B cell (primary cell): Measurements from ENCODE around the gene MBD3L4. TPM values are rescaled to one million over a fixed set of nuclear protein-coding genes. Genes with fewer than 3 reads are reported as not detected.
A peak's percentile ranks its signal among the peaks of the same experiment; 100 is the strongest.

ENCODE experiments used
- ATAC-seq: fragments of 200-7000 bp; cut with Tn5 transposase; one replicate; pipeline ENCODE4 v1.10.0; 2021; ENCODE audit warnings: low read depth, mild to moderate bottlenecking, moderate number of reproducible peaks, moderate library complexity
- CTCF ChIA-PET: fragments of 350-600 bp; sonication (Branson Sonifier 250); formaldehyde crosslinking; loops from one replicate; lab custom pipeline; 2021; ENCODE audit warnings: antibody characterized with exemption, inconsistent platforms; lab: Charles Lee
- POLR2A ChIA-PET: fragments of 350-600 bp; sonication (Branson Sonifier 250); formaldehyde crosslinking; loops from one replicate; lab custom pipeline; 2021; ENCODE audit warnings: antibody characterized with exemption; lab: Charles Lee
- DNase-seq: peaks from one replicate; pipeline ENCODE4 v3.0.0; 2013
- H2AFZ ChIP-seq: 2 replicates; pipeline ENCODE4 v1.6.1; 2012; ENCODE audit warnings: mild to moderate bottlenecking, low read depth, low read length; ENCODE audit not compliant: insufficient read depth, poor library complexity, severe bottlenecking
- H3K27ac ChIP-seq, 2 donors: 1 replicate in 1 of 2; 2 replicates in 1 of 2; pipeline ENCODE4 v1.5.1; 2012 to 2013; ENCODE audit warnings: low read length in 2 of 2, mild to moderate bottlenecking in 2 of 2, moderate library complexity in 1 of 2
- H3K27me3 ChIP-seq, 4 experiments: fragments of 200-600 bp in 1 of 4; sonication (generic) in 1 of 4; replicated peaks in 1 of 4; 1 replicate in 2 of 4; 2 replicates in 2 of 4; pipeline versions ENCODE4 v1.6.1 to v1.7.0; 2013 to 2016; ENCODE audit warnings: low read length in 3 of 4, mild to moderate bottlenecking in 2 of 4, mixed read lengths in 1 of 4, moderate library complexity in 1 of 4; ENCODE audit not compliant: insufficient read depth in 4 of 4, control insufficient read depth in 3 of 4; ENCODE audit errors: control extremely low read depth in 1 of 4
- H3K36me3 ChIP-seq, 2 experiments: replicated peaks in 1 of 2; 1 replicate in 1 of 2; 2 replicates in 1 of 2; pipeline versions ENCODE4 v1.6.1 to v1.7.1; 2013; ENCODE audit warnings: low read length in 1 of 2; ENCODE audit not compliant: insufficient read depth in 2 of 2, control insufficient read depth in 1 of 2; ENCODE audit errors: control extremely low read depth in 1 of 2, extremely low read depth in 1 of 2
- H3K4me1 ChIP-seq, 2 donors: fragments of 200-600 bp in 1 of 2; sonication (generic) in 1 of 2; 1 replicate in 1 of 2; 2 replicates in 1 of 2; pipeline versions ENCODE4 v1.5.1 to v1.6.1; 2013 to 2017; ENCODE audit warnings: low read length in 2 of 2; ENCODE audit not compliant: control insufficient read depth in 2 of 2, insufficient read depth in 2 of 2
- H3K4me2 ChIP-seq: replicated peaks from 2 replicates; pipeline ENCODE3; 2012; ENCODE audit warnings: mild to moderate bottlenecking, low read depth, low read length; ENCODE audit not compliant: poor library complexity, severe bottlenecking
- H3K4me3 ChIP-seq, 5 experiments: fragments of 200-600 bp in 1 of 5; sonication (generic) in 1 of 5; 1 replicate in 3 of 5; 2 replicates in 2 of 5; pipeline versions ENCODE4 v1.5.1 to v1.7.0; 2011 to 2016; ENCODE audit warnings: low read length in 4 of 5, mild to moderate bottlenecking in 4 of 5, low read depth in 2 of 5, control low read depth in 1 of 5, moderate library complexity in 1 of 5; ENCODE audit not compliant: insufficient read depth in 1 of 5; ENCODE audit errors: control extremely low read depth in 1 of 5, extremely low read depth in 1 of 5
- H3K79me2 ChIP-seq: fragments of 200-600 bp; sonication (generic); one replicate; pipeline ENCODE4 v1.6.0; 2016; ENCODE audit warnings: low read length; ENCODE audit not compliant: control insufficient read depth, insufficient read depth
- H3K9ac ChIP-seq: fragments of 200-600 bp; sonication (generic); 2 replicates; pipeline ENCODE4 v1.6.1; 2017; ENCODE audit warnings: mild to moderate bottlenecking, low read length, moderate library complexity
- H3K9me3 ChIP-seq, 3 donors: one replicate each; pipeline versions ENCODE4 v1.6.1 to v1.7.1; 2013; ENCODE audit warnings: low read length in 2 of 3; ENCODE audit not compliant: control insufficient read depth in 2 of 3, insufficient read depth in 1 of 3; ENCODE audit errors: control extremely low read depth in 1 of 3
- H4K20me1 ChIP-seq: 2 replicates; pipeline ENCODE4 v1.6.0; 2012; ENCODE audit warnings: mild to moderate bottlenecking, low read length; ENCODE audit not compliant: insufficient read depth, control insufficient read depth, poor library complexity, severe bottlenecking
- H3K27ac Mint-ChIP-seq: one replicate; pipeline ENCODE4 v1.8.0; 2021; ENCODE audit warnings: mixed read lengths
- H3K27me3 Mint-ChIP-seq: one replicate; pipeline ENCODE4 v1.8.0; 2021; ENCODE audit warnings: mixed read lengths
- H3K4me1 Mint-ChIP-seq: one replicate; pipeline ENCODE4 v1.8.0; 2021; ENCODE audit warnings: mixed read lengths
- H3K4me3 Mint-ChIP-seq: one replicate; pipeline ENCODE4 v1.8.0; 2021; ENCODE audit warnings: mixed read lengths
- H3K9me3 Mint-ChIP-seq: one replicate; pipeline ENCODE4 v1.8.0; 2022; ENCODE audit warnings: mixed read lengths; ENCODE audit not compliant: insufficient read depth
- EZH2 ChIP-seq: IDR thresholded peaks from 2 replicates; pipeline ENCODE4 v1.6.1; 2012; ENCODE audit warnings: borderline replicate concordance, low read depth, mild to moderate bottlenecking, moderate library complexity, low read length; ENCODE audit not compliant: insufficient read depth, poor library complexity, severe bottlenecking
- WGBS: methylation state at CpG from one replicate; pipeline ENCODE4 v1.1.5; 2013; ENCODE audit warnings: missing lambda C conversion rate; ENCODE audit not compliant: insufficient coverage; 5-methylcytosine and 5-hydroxymethylcytosine counted together
- intact Hi-C: fragments of 100-400 bp; cut with micrococcal nuclease; formaldehyde crosslinking; loops from one replicate; pipeline ENCODE4 v1.10.0; 2022
- polyA plus RNA-seq: library from polyadenylated mRNA; depleted of rRNA; stranded (reverse); fragments of >200 nt; gene quantifications from 2 replicates; pipeline ENCODE4 v1.2.3, GENCODE V29; 2012
- total RNA-seq, 2 donors: library from RNA; stranded (reverse); fragments of 120-200 nt in 1 of 2; gene quantifications; 1 replicate in 1 of 2; 2 replicates in 1 of 2; pipeline versions ENCODE4 v1.2.3 to v1.2.4, GENCODE V29; 2013 to 2022
- TF ChIP-seq, protein P1 (sequence below): fragments of 200-600 bp; IDR thresholded peaks from one replicate; pipeline ENCODE4 v1.8.0; 2022; ENCODE audit warnings: antibody characterized with exemption, mild to moderate bottlenecking

MBD3L4 gene
- total and polyA plus RNA-seq, 2 donors (not counting 1 experiment from before 2014, with no cell fraction given): not detected

DNA sequence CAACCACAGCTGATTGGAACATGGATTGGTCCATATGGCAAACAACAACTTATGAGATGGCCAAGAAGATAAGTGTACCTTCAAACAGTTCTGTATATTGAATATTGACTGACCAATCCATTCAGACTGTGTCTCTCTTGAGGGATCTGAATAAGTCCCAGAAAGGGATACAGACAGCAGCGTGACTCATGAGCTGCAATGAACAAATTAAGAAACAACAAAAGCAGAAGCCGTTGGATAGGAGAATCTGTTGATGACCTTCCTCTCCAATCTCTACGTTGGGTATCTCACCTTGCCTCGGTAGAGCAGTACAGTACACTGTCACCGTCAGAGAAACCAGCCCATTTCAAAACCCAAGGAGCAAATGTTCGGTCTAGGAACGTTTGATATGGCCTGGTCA, 40.0 kb downstream of the MBD3L4 start:
- Mint-ChIP-seq H3K27ac (no peak overlapping the region), H3K27me3 (peaks cover 7% of the 10 kb centered on the region), H3K9me3 (peaks cover 6% of the 10 kb centered on the region), H3K4me1 (peaks cover 3% of the 10 kb centered on the region), H3K4me3 (no peak overlapping the region)
- CTCF ChIA-PET: no interaction called here
- POLR2A ChIA-PET: no interaction called here
- H3K4me3 ChIP-seq: no peak overlapping the region
- H3K36me3 ChIP-seq: no peaks in the 10 kb centered on the region
- no peak overlapping the region for H3K27ac ChIP-seq
- H3K79me2 ChIP-seq: no peaks in the 10 kb centered on the region
- no peak overlapping the region for H3K9ac ChIP-seq
- H3K9me3 ChIP-seq: peaks cover 0 to 3% (median 0%) of the 10 kb centered on the region in 3 donors
- ATAC-seq: no peak
- TF ChIP-seq, protein P1, sequence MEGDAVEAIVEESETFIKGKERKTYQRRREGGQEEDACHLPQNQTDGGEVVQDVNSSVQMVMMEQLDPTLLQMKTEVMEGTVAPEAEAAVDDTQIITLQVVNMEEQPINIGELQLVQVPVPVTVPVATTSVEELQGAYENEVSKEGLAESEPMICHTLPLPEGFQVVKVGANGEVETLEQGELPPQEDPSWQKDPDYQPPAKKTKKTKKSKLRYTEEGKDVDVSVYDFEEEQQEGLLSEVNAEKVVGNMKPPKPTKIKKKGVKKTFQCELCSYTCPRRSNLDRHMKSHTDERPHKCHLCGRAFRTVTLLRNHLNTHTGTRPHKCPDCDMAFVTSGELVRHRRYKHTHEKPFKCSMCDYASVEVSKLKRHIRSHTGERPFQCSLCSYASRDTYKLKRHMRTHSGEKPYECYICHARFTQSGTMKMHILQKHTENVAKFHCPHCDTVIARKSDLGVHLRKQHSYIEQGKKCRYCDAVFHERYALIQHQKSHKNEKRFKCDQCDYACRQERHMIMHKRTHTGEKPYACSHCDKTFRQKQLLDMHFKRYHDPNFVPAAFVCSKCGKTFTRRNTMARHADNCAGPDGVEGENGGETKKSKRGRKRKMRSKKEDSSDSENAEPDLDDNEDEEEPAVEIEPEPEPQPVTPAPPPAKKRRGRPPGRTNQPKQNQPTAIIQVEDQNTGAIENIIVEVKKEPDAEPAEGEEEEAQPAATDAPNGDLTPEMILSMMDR: no peak
- no peak for TF ChIP-seq EZH2
- H3K4me2 ChIP-seq: no peak overlapping the region
- no peak overlapping the region for H2AFZ ChIP-seq
- DNase-seq: no peak
- intact Hi-C loops: no loop called here
- H3K4me1 ChIP-seq: no peaks in the 10 kb centered on the region
- no peaks in the 10 kb centered on the region for H3K27me3 ChIP-seq
- 98% methylated on average over 6 of the region's 7 CpGs for WGBS
- H4K20me1 ChIP-seq: no peaks in the 10 kb centered on the region

DNA sequence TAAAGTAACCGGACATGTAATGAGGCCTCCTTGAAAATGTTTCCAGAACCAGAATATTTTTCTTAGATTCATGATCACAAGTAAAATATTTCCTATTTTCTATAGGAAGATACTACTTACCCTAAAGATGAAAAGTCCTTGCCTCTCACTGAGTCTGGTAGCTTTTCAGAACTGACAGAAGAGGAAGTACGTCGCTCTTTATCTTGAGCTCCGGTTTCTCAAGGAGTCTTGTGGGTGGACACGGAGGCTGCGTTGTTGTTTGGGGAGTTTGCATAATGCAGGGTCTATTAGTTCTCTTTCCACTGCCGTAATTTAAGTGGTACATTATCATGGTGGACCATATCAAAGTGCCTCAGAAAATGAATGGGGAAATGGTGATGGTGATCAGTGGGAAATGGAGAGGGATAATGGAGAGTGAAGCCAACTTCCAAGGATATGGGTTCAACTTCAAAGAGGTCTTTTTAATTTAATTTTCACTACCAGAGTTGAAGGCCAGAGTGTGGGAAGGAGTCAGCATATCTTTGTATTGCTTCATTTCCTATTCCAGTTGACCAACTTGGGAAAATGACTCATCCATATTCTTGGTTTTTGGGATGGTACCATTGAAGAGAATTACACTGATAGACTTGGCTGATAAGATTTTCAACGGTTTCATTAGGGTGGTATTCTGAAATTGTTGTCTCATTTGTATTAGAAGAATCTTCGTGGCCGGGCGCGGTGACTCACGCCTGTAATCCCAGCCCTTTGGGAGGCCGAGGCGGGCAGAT, 42.1 kb downstream of the MBD3L4 start:
- Mint-ChIP-seq H3K4me3 (no peak overlapping the region), H3K9me3 (peaks cover 8% of the 10 kb centered on the region), H3K27me3 (peaks cover 7% of the 10 kb centered on the region), H3K27ac (no peak overlapping the region), H3K4me1 (peaks cover 3% of the 10 kb centered on the region)
- intact Hi-C loops: no loop called here
- H3K4me2 ChIP-seq: no peak overlapping the region
- H3K9me3 ChIP-seq: peaks cover 0 to 3% (median 0%) of the 10 kb centered on the region in 3 donors
- 62% methylated on average over 9 of the region's 15 CpGs for WGBS
- DNase-seq (no peak), ATAC-seq (no peak)
- no peaks in the 10 kb centered on the region for H4K20me1 ChIP-seq
- no peak overlapping the region for H3K4me3 ChIP-seq
- H2AFZ ChIP-seq: peak overlapping the region; percentile 47
- no peak for TF ChIP-seq EZH2
- no peaks in the 10 kb centered on the region for H3K27me3 ChIP-seq
- H3K36me3 ChIP-seq: no peaks in the 10 kb centered on the region
- no peak overlapping the region for H3K27ac ChIP-seq
- H3K4me1 ChIP-seq: no peaks in the 10 kb centered on the region
- H3K79me2 ChIP-seq: no peaks in the 10 kb centered on the region
- no peak overlapping the region for H3K9ac ChIP-seq
- ChIA-PET POLR2A (no interaction called here), CTCF (no interaction called here)
